Mucosa of stomach (tissue), 1 donor: ENCODE data around the gene FNDC3B.

ENCODE experiments used
- H3K27me3 ChIP-seq: one replicate; pipeline ENCODE4 v1.7.0; 2013; ENCODE audit warnings: mild to moderate bottlenecking, low read length; ENCODE audit not compliant: control insufficient read depth, insufficient read depth
- H3K36me3 ChIP-seq: one replicate; pipeline ENCODE4 v1.7.0; 2013; ENCODE audit warnings: low read length; ENCODE audit not compliant: control insufficient read depth, insufficient read depth
- H3K4me1 ChIP-seq: one replicate; pipeline ENCODE4 v1.7.0; 2013; ENCODE audit warnings: mild to moderate bottlenecking, low read length; ENCODE audit not compliant: control insufficient read depth, insufficient read depth
- H3K4me3 ChIP-seq: one replicate; pipeline ENCODE4 v1.7.0; 2013; ENCODE audit warnings: low read length
- H3K9ac ChIP-seq: one replicate; pipeline ENCODE4 v1.7.0; 2013; ENCODE audit warnings: mild to moderate bottlenecking, low read length, moderate library complexity
- H3K9me3 ChIP-seq: one replicate; pipeline ENCODE4 v1.7.0; 2013; ENCODE audit warnings: mild to moderate bottlenecking, low read length, moderate library complexity; ENCODE audit not compliant: control insufficient read depth
- donor health status: Pancreatic carcinoma.

The FNDC3B gene

GRCh38 chr3:172139528-172140276 lies 100.3 kb downstream of the FNDC3B start:
- H3K4me3 ChIP-seq = no peak overlapping the region
- no peaks in the 10 kb centered on the region for H3K9me3 ChIP-seq
- H3K27me3 ChIP-seq = no peaks in the 10 kb centered on the region
- peaks cover 75% of the 10 kb centered on the region for H3K4me1 ChIP-seq
- H3K36me3 ChIP-seq = peaks cover 8% of the 10 kb centered on the region
- H3K9ac ChIP-seq = no peak overlapping the region

- H3K9ac ChIP-seq = peak overlapping the region; percentile 19
- H3K9me3 ChIP-seq = no peaks in the 10 kb centered on the region
Measured at GRCh38 chr3:172140499-172141391, 101.4 kb downstream of the FNDC3B start.

GRCh38 chr3:172142051-172142863 lies 102.9 kb downstream of the FNDC3B start:
- Histone ChIP-seq H3K9ac (no peak overlapping the region), H3K4me3 (no peak overlapping the region), H3K36me3 (no peaks in the 10 kb centered on the region), H3K4me1 (peaks cover 57% of the 10 kb centered on the region), H3K9me3 (no peaks in the 10 kb centered on the region), H3K27me3 (no peaks in the 10 kb centered on the region)

More at GRCh38 chr3:172140499-172141391, 101.4 kb downstream of the FNDC3B start:
- no peaks in the 10 kb centered on the region for H3K27me3 ChIP-seq
- H3K36me3 ChIP-seq = peaks cover 5% of the 10 kb centered on the region
- no peak overlapping the region for H3K4me3 ChIP-seq
- peaks cover 70% of the 10 kb centered on the region for H3K4me1 ChIP-seq

- H3K4me1 ChIP-seq = peaks cover 50% of the 10 kb centered on the region
Measured at GRCh38 chr3:172142864-172143451, 103.6 kb downstream of the FNDC3B start.

DNA sequence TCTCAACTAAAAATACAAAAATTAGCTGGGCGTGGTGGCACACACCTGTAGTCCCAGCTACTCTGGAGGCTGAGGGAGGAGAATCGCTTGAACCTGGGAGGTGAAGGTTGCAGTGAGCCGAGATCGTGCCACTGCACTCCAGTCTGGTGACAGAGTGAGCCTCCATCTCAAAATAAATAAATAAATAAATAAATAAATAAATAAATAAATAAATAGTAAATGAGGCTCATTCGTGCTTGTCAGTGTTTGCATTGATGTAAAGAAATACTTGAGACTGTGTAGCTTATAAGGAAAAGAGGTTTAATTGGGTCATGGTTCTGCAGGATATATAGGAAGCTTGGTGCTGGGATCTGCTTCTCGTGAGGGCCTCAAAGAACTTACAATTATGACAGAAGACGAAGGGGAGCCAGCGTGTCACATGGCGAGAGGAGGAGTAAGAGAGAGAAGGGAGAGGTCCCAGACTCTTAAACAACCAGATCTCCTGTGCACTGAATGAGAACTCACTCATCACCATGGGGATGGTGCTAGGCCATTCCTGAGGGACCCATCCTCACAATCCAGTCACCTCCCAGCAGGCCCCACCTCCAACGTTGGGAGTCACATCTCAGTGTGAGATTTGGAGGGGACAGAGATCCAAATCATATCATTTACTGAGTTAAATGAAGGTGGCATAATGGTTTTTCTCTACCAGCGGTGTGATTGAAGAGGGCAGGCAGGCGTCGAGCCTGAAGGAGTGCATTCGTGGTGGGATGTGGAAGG lies 104.5 kb downstream of the FNDC3B start:
- peaks cover 50% of the 10 kb centered on the region for H3K4me1 ChIP-seq

More at GRCh38 chr3:172142864-172143451, 103.6 kb downstream of the FNDC3B start:
- H3K4me3 ChIP-seq = no peak overlapping the region
- no peaks in the 10 kb centered on the region for H3K27me3 ChIP-seq
- no peaks in the 10 kb centered on the region for H3K9me3 ChIP-seq
- H3K9ac ChIP-seq = no peak overlapping the region
- H3K36me3 ChIP-seq = no peaks in the 10 kb centered on the region

GRCh38 chr3:172144601-172145000 lies 105.2 kb downstream of the FNDC3B start:
- H3K27me3 ChIP-seq = no peaks in the 10 kb centered on the region
- no peaks in the 10 kb centered on the region for H3K9me3 ChIP-seq
- no peak overlapping the region for H3K4me3 ChIP-seq
- no peaks in the 10 kb centered on the region for H3K36me3 ChIP-seq
- peaks cover 46% of the 10 kb centered on the region for H3K4me1 ChIP-seq
- H3K9ac ChIP-seq = no peak overlapping the region

More for the DNA sequence above, 104.5 kb downstream of the FNDC3B start:
- no peak overlapping the region for H3K9ac ChIP-seq
- no peak overlapping the region for H3K4me3 ChIP-seq
- no peaks in the 10 kb centered on the region for H3K27me3 ChIP-seq
- no peaks in the 10 kb centered on the region for H3K9me3 ChIP-seq
- no peaks in the 10 kb centered on the region for H3K36me3 ChIP-seq

- no peak overlapping the region for H3K4me3 ChIP-seq
- no peak overlapping the region for H3K9ac ChIP-seq
- H3K27me3 ChIP-seq = no peaks in the 10 kb centered on the region
- no peaks in the 10 kb centered on the region for H3K36me3 ChIP-seq
- H3K9me3 ChIP-seq = no peaks in the 10 kb centered on the region
- H3K4me1 ChIP-seq = peaks cover 40% of the 10 kb centered on the region
Measured at GRCh38 chr3:172145031-172145686, 105.8 kb downstream of the FNDC3B start.

GRCh38 chr3:172146349-172146748 lies 107.0 kb downstream of the FNDC3B start:
- Histone ChIP-seq H3K9me3 (no peaks in the 10 kb centered on the region), H3K27me3 (no peaks in the 10 kb centered on the region), H3K4me1 (peaks cover 28% of the 10 kb centered on the region), H3K9ac (no peak overlapping the region), H3K4me3 (no peak overlapping the region), H3K36me3 (no peaks in the 10 kb centered on the region)

- Histone ChIP-seq H3K4me3 (no peak overlapping the region), H3K9me3 (no peaks in the 10 kb centered on the region), H3K9ac (no peak overlapping the region), H3K36me3 (no peaks in the 10 kb centered on the region), H3K27me3 (no peaks in the 10 kb centered on the region), H3K4me1 (peaks cover 27% of the 10 kb centered on the region)
Measured at GRCh38 chr3:172147113-172147818, 107.9 kb downstream of the FNDC3B start.

- Histone ChIP-seq H3K9me3 (no peaks in the 10 kb centered on the region), H3K9ac (no peak overlapping the region), H3K27me3 (no peaks in the 10 kb centered on the region), H3K4me1 (peaks cover 30% of the 10 kb centered on the region), H3K4me3 (no peak overlapping the region), H3K36me3 (no peaks in the 10 kb centered on the region)
Measured at GRCh38 chr3:172148241-172148640, 108.9 kb downstream of the FNDC3B start.
